MCF 10A (cell line): ENCODE measurements around the gene SGIP1. TPM values are rescaled to one million over a fixed set of nuclear protein-coding genes. Genes with fewer than 3 reads are reported as not detected.

Source experiments
- BruUV-seq: library from RNA; stranded (reverse); fragments of 400-500 nt; replicated peaks from 2 replicates; lab custom pipeline; 2021; lab: Mats Ljungman, UMichigan
- CTCF ChIA-PET: fragments of 300-600 bp; sonication (Branson Sonifier 250); formaldehyde crosslinking; extraction: SDS; loops from one replicate; lab custom pipeline; 2021; ENCODE audit warnings: antibody characterized with exemption, inconsistent platforms; lab: Yijun Ruan, JAX
- POLR2A ChIA-PET: fragments of 300-600, 350-650 bp; sonication (Branson Sonifier 250); formaldehyde crosslinking; extraction: SDS; loops from one replicate; lab custom pipeline; 2020; ENCODE audit warnings: antibody characterized with exemption, inconsistent platforms; lab: Yijun Ruan, JAX
- DNase-seq: peaks from one replicate; pipeline ENCODE4 v3.0.0-alpha.2; 2018; ENCODE audit not compliant: unreplicated experiment
- H3K27ac Mint-ChIP-seq: one replicate; pipeline ENCODE4 v1.8.0; 2022; ENCODE audit warnings: mild to moderate bottlenecking, low read depth, mixed read lengths; ENCODE audit not compliant: unreplicated experiment
- H3K27me3 Mint-ChIP-seq: one replicate; pipeline ENCODE4 v1.8.0; 2022; ENCODE audit warnings: mixed read lengths; ENCODE audit not compliant: insufficient read depth, unreplicated experiment
- H3K36me3 Mint-ChIP-seq: one replicate; pipeline ENCODE4 v1.8.0; 2022; ENCODE audit warnings: mild to moderate bottlenecking, moderate library complexity, mixed read lengths; ENCODE audit not compliant: insufficient read depth, unreplicated experiment
- H3K4me1 Mint-ChIP-seq: one replicate; pipeline ENCODE4 v1.8.0; 2022; ENCODE audit warnings: mixed read lengths; ENCODE audit not compliant: insufficient read depth, unreplicated experiment
- H3K4me3 Mint-ChIP-seq: one replicate; pipeline ENCODE4 v1.8.0; 2022; ENCODE audit warnings: mild to moderate bottlenecking, moderate library complexity, mixed read lengths; ENCODE audit not compliant: unreplicated experiment
- H3K9me3 Mint-ChIP-seq: one replicate; pipeline ENCODE4 v1.8.0; 2022; ENCODE audit warnings: mixed read lengths; ENCODE audit not compliant: unreplicated experiment
- CTCF ChIP-seq: fragments of 200-600 bp; IDR thresholded peaks from one replicate; pipeline ENCODE4 v1.8.0; 2022; ENCODE audit warnings: antibody characterized with exemption, mild to moderate bottlenecking; ENCODE audit not compliant: unreplicated experiment
- intact Hi-C: fragments of 100-400 bp; cut with micrococcal nuclease; formaldehyde crosslinking; loops from 2 replicates; pipeline ENCODE4 v1.14.1; 2022
- total RNA-seq: library from RNA; stranded (reverse); gene quantifications from 2 replicates; pipeline ENCODE4 v1.2.3, GENCODE V29; 2022

Gene SGIP1
- total RNA-seq, 1 experiment from 2014 or later, result not detected

GRCh38 chr1:66704177-66704875, 170.4 kb downstream of the SGIP1 start:
- no peaks in the 10 kb centered on the region for H3K4me1 Mint-ChIP-seq
- no TSS peak for BruUV-seq
- TF ChIP-seq CTCF, result no peak
- DNase-seq, result no peak
- H3K27me3 Mint-ChIP-seq, result no peaks in the 10 kb centered on the region
- intact Hi-C loops, result no loop called here
- no peak overlapping the region for H3K4me3 Mint-ChIP-seq
- H3K27ac Mint-ChIP-seq, result no peak overlapping the region
- no peaks in the 10 kb centered on the region for H3K36me3 Mint-ChIP-seq
- H3K9me3 Mint-ChIP-seq, result no peaks in the 10 kb centered on the region
- ChIA-PET POLR2A (interaction anchor here (1.0 kb wide), 1 partner anchor 17 kb away, joined by 3 read pairs; no protein-coding TSS in a partner anchor), CTCF (interaction anchor here (0.6 kb wide), 1 partner anchor 683 kb away, joined by 3 read pairs; no protein-coding TSS in a partner anchor)

- Mint-ChIP-seq H3K27me3 (no peaks in the 10 kb centered on the region), H3K36me3 (no peaks in the 10 kb centered on the region), H3K9me3 (no peaks in the 10 kb centered on the region), H3K27ac (no peak overlapping the region), H3K4me1 (no peaks in the 10 kb centered on the region), H3K4me3 (no peak overlapping the region)
- TF ChIP-seq CTCF, result no peak
- ChIA-PET CTCF (interaction anchor here (0.6 kb wide), 1 partner anchor 682 kb away, joined by 3 read pairs; no protein-coding TSS in a partner anchor), POLR2A (no interaction called here)
- peak; percentile 63 for DNase-seq
- intact Hi-C loops, result no loop called here
- BruUV-seq, result no TSS peak
These were observed 171.2 kb downstream of the SGIP1 start for GRCh38 chr1:66705110-66705509.

- intact Hi-C loops, result loop anchor here (5.0 kb wide), 1 partner anchor 264 kb away; no protein-coding TSS in a partner anchor
- peak; percentile 28 for TF ChIP-seq CTCF
- Mint-ChIP-seq H3K27ac (no peak overlapping the region), H3K9me3 (no peaks in the 10 kb centered on the region), H3K36me3 (no peaks in the 10 kb centered on the region), H3K4me3 (no peak overlapping the region), H3K27me3 (no peaks in the 10 kb centered on the region), H3K4me1 (no peaks in the 10 kb centered on the region)
- ChIA-PET CTCF (interaction anchor here (0.6 to 2.1 kb wide), 4 partner anchors 15 to 1578 kb away, joined by 3 to 20 read pairs (median 5); no protein-coding TSS in a partner anchor), POLR2A (no interaction called here)
- peak; percentile 19 for DNase-seq
- BruUV-seq, result no TSS peak
These were observed 177.5 kb downstream of the SGIP1 start for GRCh38 chr1:66711420-66711819.

- Mint-ChIP-seq H3K27ac (no peak overlapping the region), H3K27me3 (no peaks in the 10 kb centered on the region), H3K4me1 (no peaks in the 10 kb centered on the region), H3K36me3 (no peaks in the 10 kb centered on the region), H3K9me3 (no peaks in the 10 kb centered on the region), H3K4me3 (no peak overlapping the region)
- POLR2A ChIA-PET, result no interaction called here
- no peak for DNase-seq
- TF ChIP-seq CTCF, result no peak
- CTCF ChIA-PET, result no interaction called here
- intact Hi-C loops, result loop anchor here (5.0 kb wide), 1 partner anchor 266 kb away; no protein-coding TSS in a partner anchor
- BruUV-seq, result no TSS peak
These were observed 178.9 kb downstream of the SGIP1 start for GRCh38 chr1:66712839-66713238.
